Testis (tissue), 3 donors: ENCODE data around the gene FBXO5. TPM values are rescaled to one million over a fixed set of nuclear protein-coding genes. Genes with fewer than 3 reads are reported as not detected.
"Not testable (repeated sequence)": the region's sequence is repeated elsewhere in the genome, so short reads cannot be mapped to it uniquely, and the experiment has no call there.

ENCODE experiments used
- DNase-seq: peaks from one replicate; pipeline ENCODE4 v3.0.0-alpha.2; 2019
- H3K27ac ChIP-seq, 2 donors: fragments of 200-600 bp; sonication (generic); one replicate each; pipeline ENCODE4 v1.5.1; 2019
- H3K27me3 ChIP-seq: fragments of 200-600 bp; sonication (generic); one replicate; pipeline ENCODE4 v1.5.1; 2019
- H3K36me3 ChIP-seq: fragments of 200-600 bp; sonication (generic); one replicate; pipeline ENCODE4 v1.5.1; 2017; ENCODE audit warnings: low read depth; ENCODE audit errors: missing control alignments
- H3K4me1 ChIP-seq: fragments of 200-600 bp; sonication (generic); one replicate; pipeline ENCODE4 v1.5.1; 2019
- H3K4me3 ChIP-seq, 2 donors: fragments of 200-600 bp; sonication (generic); one replicate each; pipeline ENCODE4 v1.5.1; 2017 to 2019
- H3K9me3 ChIP-seq: fragments of 200-600 bp; sonication (generic); one replicate; pipeline ENCODE4 v1.5.1; 2017
- POLR2A ChIP-seq: fragments of 450-650 bp; IDR thresholded peaks from one replicate; pipeline ENCODE4 v1.6.1; 2017; ENCODE audit warnings: antibody characterized with exemption, mild to moderate bottlenecking, moderate library complexity
- WGBS, 2 donors: methylation state at CpG; one replicate each; pipeline ENCODE4 v1.1.5; 2018; 5-methylcytosine and 5-hydroxymethylcytosine counted together
- intact Hi-C: fragments of 100-400 bp; cut with DNase I; formaldehyde crosslinking; loops from one replicate; pipeline ENCODE4 v1.15.1; 2023; ENCODE audit warnings: low total_unique reads
- polyA plus RNA-seq: library from polyadenylated mRNA; stranded (reverse); fragments of 350-450 nt; fragmentation: Illumina TruSeq; extraction: RNeasy Lipid Tissue Mini Kit (QIAGEN cat#74804); gene quantifications from one replicate; pipeline ENCODE4 v1.2.3, GENCODE V29; 2014; ENCODE audit warnings: low read depth, low replicate concordance; ENCODE audit not compliant: insufficient read depth
- total RNA-seq, 2 donors: library from RNA; depleted of rRNA; stranded (reverse); fragments of >200 nt; gene quantifications; one replicate each; pipeline ENCODE4 v1.2.3, GENCODE V29; 2016
- TF ChIP-seq, protein P1 (sequence below), 3 experiments: fragments of 450-650 bp in 2 of 3; fragments of 200-600 bp in 1 of 3; sonication (generic) in 1 of 3; IDR thresholded peaks; one replicate each; pipeline ENCODE4 v1.5.1; 2016 to 2019; ENCODE audit warnings: antibody characterized with exemption in 3 of 3, mild to moderate bottlenecking in 2 of 3, moderate library complexity in 1 of 3

FBXO5 gene
- total and polyA plus RNA-seq, 3 donors from 2014 or later: 6.0 to 8.3 (median 6.8) TPM

GRCh38 chr6:152973916-152974315 is 8.9 kb downstream of the FBXO5 start:
- no peak overlapping the region for H3K4me3 ChIP-seq
- H3K36me3 ChIP-seq: no peaks in the 10 kb centered on the region
- no peaks in the 10 kb centered on the region for H3K4me1 ChIP-seq
- H3K9me3 ChIP-seq: no peaks in the 10 kb centered on the region
- no peaks in the 10 kb centered on the region for H3K27me3 ChIP-seq
- intact Hi-C loops: no loop called here
- 100% methylated on average over 1 of the region's 1 CpG for WGBS, 2 donors
- TF ChIP-seq POLR2A: no peak
- TF ChIP-seq, protein P1, sequence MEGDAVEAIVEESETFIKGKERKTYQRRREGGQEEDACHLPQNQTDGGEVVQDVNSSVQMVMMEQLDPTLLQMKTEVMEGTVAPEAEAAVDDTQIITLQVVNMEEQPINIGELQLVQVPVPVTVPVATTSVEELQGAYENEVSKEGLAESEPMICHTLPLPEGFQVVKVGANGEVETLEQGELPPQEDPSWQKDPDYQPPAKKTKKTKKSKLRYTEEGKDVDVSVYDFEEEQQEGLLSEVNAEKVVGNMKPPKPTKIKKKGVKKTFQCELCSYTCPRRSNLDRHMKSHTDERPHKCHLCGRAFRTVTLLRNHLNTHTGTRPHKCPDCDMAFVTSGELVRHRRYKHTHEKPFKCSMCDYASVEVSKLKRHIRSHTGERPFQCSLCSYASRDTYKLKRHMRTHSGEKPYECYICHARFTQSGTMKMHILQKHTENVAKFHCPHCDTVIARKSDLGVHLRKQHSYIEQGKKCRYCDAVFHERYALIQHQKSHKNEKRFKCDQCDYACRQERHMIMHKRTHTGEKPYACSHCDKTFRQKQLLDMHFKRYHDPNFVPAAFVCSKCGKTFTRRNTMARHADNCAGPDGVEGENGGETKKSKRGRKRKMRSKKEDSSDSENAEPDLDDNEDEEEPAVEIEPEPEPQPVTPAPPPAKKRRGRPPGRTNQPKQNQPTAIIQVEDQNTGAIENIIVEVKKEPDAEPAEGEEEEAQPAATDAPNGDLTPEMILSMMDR (IDR thresholded peaks at IDR 0.05): no peak
- no peak overlapping the region for H3K27ac ChIP-seq
- DNase-seq: no peak

GRCh38 chr6:152969688-152970418 is 13.0 kb downstream of the FBXO5 start:
- intact Hi-C loops: no loop called here
- no peak for DNase-seq
- H3K9me3 ChIP-seq: no peaks in the 10 kb centered on the region
- no peak overlapping the region for H3K4me3 ChIP-seq
- no peak for TF ChIP-seq POLR2A
- TF ChIP-seq, protein P1 (IDR thresholded peaks at IDR 0.05): no peak
- no peaks in the 10 kb centered on the region for H3K36me3 ChIP-seq
- no peaks in the 10 kb centered on the region for H3K4me1 ChIP-seq
- no peak overlapping the region for H3K27ac ChIP-seq
- WGBS, 2 donors: 91 to 96% methylated on average over 6 of the region's 6 CpGs
- H3K27me3 ChIP-seq: no peaks in the 10 kb centered on the region

DNA sequence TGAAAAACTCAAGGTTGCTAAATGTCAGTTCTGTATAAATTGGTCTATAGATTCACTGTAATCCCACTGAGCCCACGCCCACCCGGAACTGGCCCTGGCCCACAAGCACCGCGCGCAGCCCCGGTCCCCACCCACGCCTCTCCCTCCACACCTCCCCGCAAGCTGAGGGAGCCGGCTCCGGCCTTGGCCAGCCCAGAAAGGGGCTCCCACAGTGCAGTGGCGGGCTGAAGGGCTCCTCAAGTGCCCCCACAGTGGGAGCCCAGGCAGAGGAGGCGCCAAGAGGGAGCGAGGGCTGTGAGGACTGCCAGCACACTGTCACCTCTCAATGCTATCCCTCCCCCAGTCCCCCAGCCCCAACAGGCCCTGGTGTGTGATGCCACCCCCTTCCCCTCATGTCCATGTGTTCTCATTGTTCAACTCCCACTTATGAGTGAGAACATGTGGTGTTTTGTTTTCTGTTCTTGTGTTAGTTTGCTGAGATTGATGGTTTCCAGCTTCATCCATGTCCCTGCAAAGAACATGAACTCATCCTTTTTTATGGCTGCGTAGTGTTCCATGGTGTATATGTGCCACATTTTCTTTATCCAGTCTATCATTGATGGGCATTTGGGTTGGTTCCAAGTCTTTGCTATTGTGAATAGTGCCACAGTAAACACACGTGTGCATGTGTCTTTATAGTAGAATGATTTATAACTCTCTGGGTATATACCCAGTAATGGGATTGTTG is 16.5 kb downstream of the FBXO5 start:
- DNase-seq, H3K9me3 ChIP-seq, H3K27ac ChIP-seq, H3K36me3 ChIP-seq, H3K4me3 ChIP-seq, H3K4me1 ChIP-seq, intact Hi-C loops, H3K27me3 ChIP-seq: not testable (repeated sequence)
- 85 to 88% methylated on average over 13 to 15 of the region's 15 CpGs for WGBS, 2 donors

DNA sequence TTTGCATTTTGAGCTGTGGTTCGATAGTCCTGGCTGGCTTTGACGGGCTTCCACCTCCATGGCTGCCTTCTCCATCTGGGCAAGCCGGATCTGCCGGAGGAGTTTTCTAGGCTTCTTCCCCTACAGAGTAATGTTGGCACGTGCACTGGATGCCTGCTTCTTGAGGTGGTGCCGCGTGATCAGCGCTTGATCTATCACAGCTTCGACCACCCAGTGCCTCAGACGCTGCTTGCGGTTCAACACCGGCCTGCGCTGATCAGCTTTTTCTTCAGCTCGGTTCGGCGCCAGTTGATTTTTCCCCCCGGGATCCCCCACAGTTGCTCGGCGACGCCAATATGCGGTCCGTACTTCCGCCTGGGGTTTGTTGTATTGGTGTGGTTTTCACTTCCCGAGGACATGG is 23.5 kb downstream of the FBXO5 start:
- intact Hi-C loops: no loop called here
- 71 to 86% methylated on average over 20 to 24 of the region's 24 CpGs for WGBS, 2 donors
- Histone ChIP-seq H3K36me3 (no peaks in the 10 kb centered on the region), H3K27ac (no peak overlapping the region), H3K9me3 (no peaks in the 10 kb centered on the region), H3K4me1 (no peaks in the 10 kb centered on the region), H3K4me3 (no peak overlapping the region), H3K27me3 (no peaks in the 10 kb centered on the region)
- no peak for TF ChIP-seq POLR2A
- TF ChIP-seq, protein P1 (IDR thresholded peaks at IDR 0.05): no peak
- DNase-seq: no peak

GRCh38 chr6:152957796-152958195 is 25.0 kb downstream of the FBXO5 start:
- Histone ChIP-seq H3K4me3 (no peak overlapping the region), H3K4me1 (no peaks in the 10 kb centered on the region), H3K27me3 (no peaks in the 10 kb centered on the region), H3K9me3 (no peaks in the 10 kb centered on the region), H3K27ac (no peak overlapping the region), H3K36me3 (no peaks in the 10 kb centered on the region)
- TF ChIP-seq, protein P1 (IDR thresholded peaks at IDR 0.05): no peak
- no peak for TF ChIP-seq POLR2A
- intact Hi-C loops: no loop called here
- no peak for DNase-seq
- WGBS, 2 donors: 79 to 81% methylated on average over 1 of the region's 1 CpG
